Measurements from ENCODE around the gene HOXA5.
A peak's percentile ranks its signal among the peaks of the same experiment; 100 is the strongest.

Gene HOXA5

GRCh38 chr7:27170426-27171324 lies 27.2 kb upstream of the HOXA5 start:
- DNase-seq (ENCODE audit: low read depth, low spot score) = no peak
- H3K4me3 ChIP-seq (ENCODE audit: low read depth, low read length) = peak overlapping the region; percentile 22
- in situ Hi-C loops (cut with HindIII; ENCODE audit: low sequenced_read_pairs) = loop anchor here (25.0 kb wide), 1 partner anchor 783 kb away; no protein-coding TSS in a partner anchor
- TF ChIP-seq CTCF (IDR thresholded peaks at IDR 0.05; ENCODE audit: low read depth, low read length) = no peak

- H3K4me3 ChIP-seq (ENCODE audit: low read depth, low read length) = peak overlapping the region; percentile 29
- TF ChIP-seq CTCF (IDR thresholded peaks at IDR 0.05; ENCODE audit: low read depth, low read length) = no peak
- no peak for DNase-seq (ENCODE audit: low read depth, low spot score)
- in situ Hi-C loops (cut with HindIII; ENCODE audit: low sequenced_read_pairs) = loop anchor here (25.0 kb wide), 1 partner anchor 783 kb away; no protein-coding TSS in a partner anchor
Observed at GRCh38 chr7:27169658-27170425, 26.4 kb upstream of the HOXA5 start.

GRCh38 chr7:27168265-27168947 lies 24.9 kb upstream of the HOXA5 start:
- no peak for DNase-seq (ENCODE audit: low read depth, low spot score)
- peak overlapping the region; percentile 22 for H3K4me3 ChIP-seq (ENCODE audit: low read depth, low read length)

GRCh38 chr7:27167916-27168264 lies 24.4 kb upstream of the HOXA5 start:
- no peak for DNase-seq (ENCODE audit: low read depth, low spot score)
- no peak for TF ChIP-seq CTCF (IDR thresholded peaks at IDR 0.05; ENCODE audit: low read depth, low read length)
- in situ Hi-C loops (cut with HindIII; ENCODE audit: low sequenced_read_pairs) = loop anchor here (25.0 kb wide), 1 partner anchor 781 kb away; no protein-coding TSS in a partner anchor
- peak overlapping the region; percentile 22 for H3K4me3 ChIP-seq (ENCODE audit: low read depth, low read length)

More at GRCh38 chr7:27168265-27168947, 24.9 kb upstream of the HOXA5 start:
- in situ Hi-C loops (cut with HindIII; ENCODE audit: low sequenced_read_pairs) = loop anchor here (25.0 kb wide), 1 partner anchor 781 kb away; no protein-coding TSS in a partner anchor
- TF ChIP-seq CTCF (IDR thresholded peaks at IDR 0.05; ENCODE audit: low read depth, low read length) = no peak

GRCh38 chr7:27166531-27167505 lies 23.3 kb upstream of the HOXA5 start:
- DNase-seq (ENCODE audit: low read depth, low spot score) = no peak
- no peak for TF ChIP-seq CTCF (IDR thresholded peaks at IDR 0.05; ENCODE audit: low read depth, low read length)
- in situ Hi-C loops (cut with HindIII; ENCODE audit: low sequenced_read_pairs) = loop anchor here (25.0 kb wide), 1 partner anchor 780 kb away; no protein-coding TSS in a partner anchor
- H3K4me3 ChIP-seq (ENCODE audit: low read depth, low read length) = no peak overlapping the region

All from astrocyte of the spinal cord (primary cell).